Natural killer cell (primary cell): ENCODE measurements around the gene SMG6. TPM values are rescaled to one million over a fixed set of nuclear protein-coding genes. Genes with fewer than 3 reads are reported as not detected.
A peak's percentile ranks its signal among the peaks of the same experiment; 100 is the strongest.

Experiments used
- ATAC-seq, 3 donors: fragments of 150-1000 bp in 2 of 3; fragments of 200-7000 bp in 1 of 3; cut with Tn5 transposase; 1 replicate in 1 of 3; 2 replicates in 2 of 3; pipeline ENCODE4 v1.10.0; 2021; ENCODE audit warnings: mild to moderate bottlenecking in 2 of 3, moderate library complexity in 2 of 3
- DNase-seq, 2 donors: peaks; one replicate each; pipeline versions ENCODE4 v3.0.0 to v3.0.0-alpha.2; 2013 to 2021; ENCODE audit warnings: mixed read lengths in 1 of 2
- H3K27ac ChIP-seq: one replicate; pipeline ENCODE4 v1.5.1; 2013; ENCODE audit warnings: mild to moderate bottlenecking, low read length
- H3K27me3 ChIP-seq: one replicate; pipeline ENCODE4 v1.6.1; 2013; ENCODE audit warnings: low read length; ENCODE audit not compliant: control insufficient read depth, insufficient read depth
- H3K36me3 ChIP-seq: one replicate; pipeline ENCODE4 v1.6.1; 2013; ENCODE audit warnings: low read length; ENCODE audit not compliant: control insufficient read depth, insufficient read depth
- H3K4me1 ChIP-seq: one replicate; pipeline ENCODE4 v1.6.1; 2013; ENCODE audit warnings: low read length; ENCODE audit not compliant: control insufficient read depth, insufficient read depth
- H3K4me3 ChIP-seq: one replicate; pipeline ENCODE4 v1.5.1; 2013; ENCODE audit warnings: low read length
- H3K9me3 ChIP-seq: one replicate; pipeline ENCODE4 v1.6.1; 2013; ENCODE audit warnings: low read length; ENCODE audit not compliant: control insufficient read depth, insufficient read depth
- H3K27ac Mint-ChIP-seq, 2 donors: one replicate each; pipeline ENCODE4 v1.8.0; 2022; ENCODE audit warnings: mild to moderate bottlenecking in 2 of 2, mixed read lengths in 2 of 2, moderate library complexity in 1 of 2
- H3K27me3 Mint-ChIP-seq, 2 donors: one replicate each; pipeline ENCODE4 v1.8.0; 2022; ENCODE audit warnings: low read depth in 2 of 2, mixed read lengths in 2 of 2
- H3K36me3 Mint-ChIP-seq: one replicate; pipeline ENCODE4 v1.8.0; 2022; ENCODE audit warnings: mixed read lengths
- H3K4me1 Mint-ChIP-seq, 2 donors: one replicate each; pipeline ENCODE4 v1.8.0; 2022; ENCODE audit warnings: mixed read lengths in 2 of 2
- H3K4me3 Mint-ChIP-seq: one replicate; pipeline ENCODE4 v1.8.0; 2022; ENCODE audit warnings: mild to moderate bottlenecking, moderate library complexity, mixed read lengths
- H3K9me3 Mint-ChIP-seq, 2 donors: one replicate each; pipeline ENCODE4 v1.8.0; 2022; ENCODE audit warnings: mixed read lengths in 2 of 2
- WGBS: methylation state at CpG from one replicate; pipeline ENCODE4 v1.1.7; 2013; ENCODE audit warnings: missing lambda C conversion rate; ENCODE audit not compliant: insufficient coverage; 5-methylcytosine and 5-hydroxymethylcytosine counted together
- intact Hi-C: fragments of 100-400 bp; cut with micrococcal nuclease; formaldehyde crosslinking; loops from one replicate; pipeline ENCODE4 v1.14.2; 2022
- total RNA-seq, 4 donors: library from RNA; stranded (reverse); fragments of 120-200 nt in 1 of 4; gene quantifications; one replicate each; pipeline versions ENCODE4 v1.2.3 to v1.2.4, GENCODE V29; 2013 to 2022
- TF ChIP-seq, protein P1 (sequence below): fragments of 200-600 bp; IDR thresholded peaks from one replicate; pipeline ENCODE4 v1.8.0; 2022; ENCODE audit warnings: antibody characterized with exemption

SMG6 gene
- total RNA-seq, 3 donors from 2014 or later (not counting 1 experiment from before 2014, with no cell fraction given): 41.6 to 49.4 (median 48.2) TPM

DNA sequence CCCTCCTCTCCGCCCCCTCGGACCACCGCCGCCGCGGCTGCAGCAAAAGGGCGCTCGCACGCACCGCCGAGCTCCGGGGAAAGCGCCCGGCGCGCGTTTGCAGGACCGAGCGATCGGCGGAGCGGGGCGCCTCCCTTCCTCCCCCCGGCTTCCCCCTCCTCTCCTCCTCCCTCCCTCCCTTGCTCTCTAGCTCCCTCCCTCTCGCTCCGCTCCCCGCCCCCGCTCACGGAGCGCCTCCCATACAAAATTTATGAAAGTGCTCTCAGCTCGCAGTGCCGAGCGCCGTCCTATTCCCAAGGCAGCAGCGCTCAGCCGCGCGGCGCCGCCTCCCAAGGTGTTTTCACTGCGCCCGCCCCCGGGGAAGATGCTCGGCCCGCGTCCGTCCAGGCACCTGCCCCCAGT lies 278.4 kb downstream of the SMG6 start, which contains the start of gene RTN4RL1:
RTN4RL1 (minus strand) TSS at position 115 of the 402 bp plus-strand sequence. CDS start 469 bp downstream, outside the sequence.
- Histone ChIP-seq H3K27ac (no peak within 1 kb of the TSS), H3K27me3 (peaks cover 20% of the 10 kb centered on the region), H3K9me3 (no peaks in the 10 kb centered on the region), H3K4me1 (peaks cover 33% of the 10 kb centered on the region), H3K4me3 (peak within 1 kb of the TSS; percentile 12), H3K36me3 (no peaks in the 10 kb centered on the region)
- intact Hi-C loops: loop anchor here (10.0 kb wide), 1 partner anchor 120 kb away; no protein-coding TSS in a partner anchor
- Mint-ChIP-seq H3K4me1 (peaks cover 11 to 24% of the 10 kb centered on the region in 2 donors), H3K4me3 (peak within 1 kb of the TSS; percentile 86), H3K27ac (peak within 1 kb of the TSS in 1 of 2 donors; percentile 22), H3K9me3 (no peaks in the 10 kb centered on the region), H3K27me3 (peaks cover 36 to 41% of the 10 kb centered on the region in 2 donors), H3K36me3 (no peaks in the 10 kb centered on the region)
- ATAC-seq: peak in 2 of 3 donors; percentile 30 to 39
- DNase-seq: peak in 1 of 2 donors; percentile 88
- under 1% methylated on average over 47 of the region's 47 CpGs for WGBS
- TF ChIP-seq, protein P1, sequence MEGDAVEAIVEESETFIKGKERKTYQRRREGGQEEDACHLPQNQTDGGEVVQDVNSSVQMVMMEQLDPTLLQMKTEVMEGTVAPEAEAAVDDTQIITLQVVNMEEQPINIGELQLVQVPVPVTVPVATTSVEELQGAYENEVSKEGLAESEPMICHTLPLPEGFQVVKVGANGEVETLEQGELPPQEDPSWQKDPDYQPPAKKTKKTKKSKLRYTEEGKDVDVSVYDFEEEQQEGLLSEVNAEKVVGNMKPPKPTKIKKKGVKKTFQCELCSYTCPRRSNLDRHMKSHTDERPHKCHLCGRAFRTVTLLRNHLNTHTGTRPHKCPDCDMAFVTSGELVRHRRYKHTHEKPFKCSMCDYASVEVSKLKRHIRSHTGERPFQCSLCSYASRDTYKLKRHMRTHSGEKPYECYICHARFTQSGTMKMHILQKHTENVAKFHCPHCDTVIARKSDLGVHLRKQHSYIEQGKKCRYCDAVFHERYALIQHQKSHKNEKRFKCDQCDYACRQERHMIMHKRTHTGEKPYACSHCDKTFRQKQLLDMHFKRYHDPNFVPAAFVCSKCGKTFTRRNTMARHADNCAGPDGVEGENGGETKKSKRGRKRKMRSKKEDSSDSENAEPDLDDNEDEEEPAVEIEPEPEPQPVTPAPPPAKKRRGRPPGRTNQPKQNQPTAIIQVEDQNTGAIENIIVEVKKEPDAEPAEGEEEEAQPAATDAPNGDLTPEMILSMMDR: no peak

DNA sequence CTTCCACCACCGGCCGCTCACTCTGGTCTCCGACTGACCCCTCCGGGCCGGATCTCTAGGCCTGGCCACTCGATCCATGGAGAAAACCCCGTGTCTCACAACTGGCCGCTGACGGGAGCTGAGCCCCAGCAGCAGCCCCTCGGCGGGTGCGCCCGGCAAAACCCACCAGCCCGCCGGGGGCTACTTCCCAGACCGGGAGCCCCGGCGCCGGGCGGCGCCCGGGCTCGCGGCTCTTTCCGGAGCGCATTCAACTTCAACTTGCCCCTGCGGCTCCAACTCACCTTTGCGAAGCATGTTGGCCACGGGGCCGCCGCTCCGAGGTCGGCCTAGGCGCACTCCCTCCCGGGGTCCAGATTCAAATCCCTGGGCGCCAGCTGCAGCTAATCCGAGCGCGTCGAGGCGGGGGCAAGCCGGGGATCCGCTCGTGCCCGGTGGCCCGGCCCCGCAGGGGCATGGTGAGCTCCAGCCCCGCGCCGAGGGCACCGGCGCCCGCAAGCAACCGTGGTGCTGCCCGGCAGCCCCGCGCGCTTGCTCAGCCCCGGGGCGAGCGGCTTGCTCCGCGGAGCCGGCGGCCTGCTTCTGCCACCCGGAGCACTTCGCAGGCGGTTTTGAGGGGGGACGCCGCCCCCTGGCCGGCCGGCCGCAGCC lies 278.9 kb downstream of the SMG6 start:
- no peak overlapping the region for H3K27ac Mint-ChIP-seq
- TF ChIP-seq, protein P1: no peak
- no peak for DNase-seq
- peak overlapping the region; percentile 12 for H3K4me3 ChIP-seq
- peaks cover 20% of the 10 kb centered on the region for H3K27me3 ChIP-seq
- H3K27ac ChIP-seq: no peak overlapping the region
- peaks cover 8 to 19% of the 10 kb centered on the region in 2 donors for H3K4me1 Mint-ChIP-seq
- no peaks in the 10 kb centered on the region for H3K9me3 Mint-ChIP-seq
- no peaks in the 10 kb centered on the region for H3K36me3 ChIP-seq
- no peaks in the 10 kb centered on the region for H3K36me3 Mint-ChIP-seq
- H3K4me3 Mint-ChIP-seq: peak overlapping the region; percentile 53
- WGBS: 1% methylated on average over 73 of the region's 73 CpGs
- intact Hi-C loops: loop anchor here (10.0 kb wide), 1 partner anchor 120 kb away; no protein-coding TSS in a partner anchor
- no peaks in the 10 kb centered on the region for H3K9me3 ChIP-seq
- no peak for ATAC-seq
- H3K4me1 ChIP-seq: peaks cover 30% of the 10 kb centered on the region
- peaks cover 36 to 46% of the 10 kb centered on the region in 2 donors for H3K27me3 Mint-ChIP-seq

DNA sequence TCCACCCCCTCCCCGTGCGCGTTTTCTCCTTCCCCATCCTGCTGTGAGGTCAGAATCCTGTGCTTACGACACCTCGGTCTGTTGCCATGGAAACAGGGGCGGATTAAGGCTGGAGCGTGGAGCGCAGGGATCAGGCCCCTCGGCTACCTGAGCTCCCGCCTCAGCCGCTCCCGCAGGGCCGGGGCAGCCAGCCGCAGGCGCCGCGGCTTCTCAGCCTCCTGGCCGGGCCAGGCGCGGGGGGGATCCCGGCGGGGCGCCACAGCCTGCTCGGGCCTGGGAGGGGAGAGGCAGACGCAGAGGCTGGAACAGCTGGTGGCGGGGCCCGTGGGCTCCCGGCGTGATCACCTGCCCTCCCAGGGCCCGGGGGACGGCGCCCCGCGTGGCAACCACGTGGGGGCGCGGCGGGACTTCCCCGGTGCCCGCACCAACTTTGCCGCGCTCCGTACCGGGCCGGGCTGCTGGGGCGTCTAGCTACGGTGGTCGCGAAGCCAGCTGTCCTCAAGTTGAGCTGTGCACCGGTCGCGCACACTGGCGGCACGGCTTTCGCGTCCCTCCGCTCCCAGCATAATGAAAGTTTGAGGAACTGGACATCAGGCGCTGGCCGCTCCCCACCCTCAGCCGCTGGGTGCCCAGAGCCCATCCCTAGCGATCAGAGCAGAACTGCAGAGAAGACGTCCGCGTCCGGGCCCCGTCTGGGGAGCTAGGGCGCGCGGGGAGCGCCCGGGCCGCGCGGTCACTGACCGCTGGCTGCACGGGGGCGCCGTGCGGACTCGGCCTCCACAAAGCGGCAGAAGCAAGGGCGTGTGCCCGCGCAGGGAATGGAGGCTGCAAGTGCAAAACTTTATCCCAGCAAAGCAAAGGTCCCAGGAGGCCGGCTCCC lies 279.7 kb downstream of the SMG6 start:
- Mint-ChIP-seq H3K9me3 (no peaks in the 10 kb centered on the region), H3K4me1 (peaks cover 8 to 16% of the 10 kb centered on the region in 2 donors), H3K4me3 (peak overlapping the region; percentile 86), H3K27ac (no peak overlapping the region), H3K27me3 (peaks cover 41 to 53% of the 10 kb centered on the region in 2 donors), H3K36me3 (no peaks in the 10 kb centered on the region)
- peak; percentile 25 to 59 (median 35) for ATAC-seq
- H3K27me3 ChIP-seq: peaks cover 20% of the 10 kb centered on the region
- H3K27ac ChIP-seq: no peak overlapping the region
- peak in 1 of 2 donors; percentile 70 for DNase-seq
- peaks cover 26% of the 10 kb centered on the region for H3K4me1 ChIP-seq
- intact Hi-C loops: loop anchor here (10.0 kb wide), 1 partner anchor 119 kb away; no protein-coding TSS in a partner anchor
- 1% methylated on average over 83 of the region's 85 CpGs for WGBS
- H3K36me3 ChIP-seq: no peaks in the 10 kb centered on the region
- H3K4me3 ChIP-seq: peak overlapping the region; percentile 12
- H3K9me3 ChIP-seq: no peaks in the 10 kb centered on the region
- TF ChIP-seq, protein P1: no peak
